Cardiac septum (tissue), 1 donor: ENCODE data around the gene IFT74. TPM values are rescaled to one million over a fixed set of nuclear protein-coding genes. Genes with fewer than 3 reads are reported as not detected.

Experiments
- DNase-seq: peaks from one replicate; pipeline ENCODE4 v3.0.0-alpha.2; 2020; ENCODE audit warnings: low spot score
- intact Hi-C: fragments of 100-400 bp; cut with DNase I; formaldehyde crosslinking; loops from one replicate; pipeline ENCODE4 v1.14.0; 2022
- total RNA-seq: library from RNA; stranded (reverse); fragmentation: NEBNext Ultra II Directional; extraction: Animal tissue kit (Norgen Biotek cat#: 25700); gene quantifications from one replicate; pipeline ENCODE4 v1.2.1, GENCODE V29; 2021
- donor health status: DM: no; HTN: no; CAD: no.

IFT74 gene
- total RNA-seq, 1 donor from 2014 or later, result 8.7 TPM

- no peak for DNase-seq
- intact Hi-C loops, result loop anchor here (1.0 kb wide), 1 partner anchor 10 kb away; the partner anchor contains the start of gene PLAA
These were observed 635 bp downstream of the IFT74 start for GRCh38 chr9:26956860-26957233.

- DNase-seq, result no peak
- intact Hi-C loops, result no loop called here
These were observed 15.5 kb downstream of the IFT74 start for GRCh38 chr9:26971721-26972120.

- intact Hi-C loops, result loop anchor here (2.0 kb wide), 1 partner anchor 229 kb away; no protein-coding TSS in a partner anchor
- DNase-seq, result no peak
These were observed 17.8 kb downstream of the IFT74 start for GRCh38 chr9:26973989-26974388.

GRCh38 chr9:26974927-26975326 is 18.7 kb downstream of the IFT74 start:
- intact Hi-C loops, result loop anchor here (2.0 kb wide), 1 partner anchor 230 kb away; no protein-coding TSS in a partner anchor
- DNase-seq, result no peak

- intact Hi-C loops, result loop anchor here (2.0 kb wide), 1 partner anchor 231 kb away; no protein-coding TSS in a partner anchor
- no peak for DNase-seq
These were observed 19.8 kb downstream of the IFT74 start for GRCh38 chr9:26975728-26976707.

- no peak for DNase-seq
- intact Hi-C loops, result no loop called here
These were observed 27.1 kb downstream of the IFT74 start for GRCh38 chr9:26983340-26983739.

- intact Hi-C loops, result no loop called here
- no peak for DNase-seq
These were observed 39.6 kb downstream of the IFT74 start for GRCh38 chr9:26995810-26996209.

- DNase-seq, result no peak
- intact Hi-C loops, result no loop called here
These were observed 47.3 kb downstream of the IFT74 start for GRCh38 chr9:27003426-27004077.

- intact Hi-C loops, result no loop called here
- no peak for DNase-seq
These were observed 49.3 kb downstream of the IFT74 start, which contains the start of gene LRRC19 for GRCh38 chr9:27005491-27005890. Gene LRRC19, minus strand, starts transcription at chr9:27005672. Its CDS starts 5,978 bp downstream, at chr9:26999694.

- intact Hi-C loops, result no loop called here
- DNase-seq, result no peak
These were observed 63.4 kb downstream of the IFT74 start for GRCh38 chr9:27019589-27019988.

GRCh38 chr9:27022920-27023319 is 66.7 kb downstream of the IFT74 start:
- no peak for DNase-seq
- intact Hi-C loops, result no loop called here

GRCh38 chr9:27029186-27029585 is 73.0 kb downstream of the IFT74 start:
- intact Hi-C loops, result no loop called here
- DNase-seq, result no peak

- intact Hi-C loops, result loop anchor here (2.0 to 10.0 kb wide), 3 partner anchors 71 to 243 kb away; partner anchors contain the start of gene TEK
- no peak for DNase-seq
These were observed 77.7 kb downstream of the IFT74 start for GRCh38 chr9:27033815-27034403.

- DNase-seq, result no peak
- intact Hi-C loops, result loop anchor here (10.0 kb wide), 1 partner anchor 67 kb away; the partner anchor contains the start of gene TEK
These were observed 81.3 kb downstream of the IFT74 start for GRCh38 chr9:27037499-27037898.

- DNase-seq, result no peak
- intact Hi-C loops, result no loop called here
These were observed 85.5 kb downstream of the IFT74 start for GRCh38 chr9:27041746-27042145.

GRCh38 chr9:27042476-27042875 is 86.3 kb downstream of the IFT74 start:
- DNase-seq, result no peak
- intact Hi-C loops, result no loop called here

- intact Hi-C loops, result no loop called here
- no peak for DNase-seq
These were observed 87.0 kb downstream of the IFT74 start for GRCh38 chr9:27043176-27043575.

GRCh38 chr9:27047136-27047535 is 90.9 kb downstream of the IFT74 start:
- DNase-seq, result no peak
- intact Hi-C loops, result no loop called here

GRCh38 chr9:27053369-27054022 is 97.3 kb downstream of the IFT74 start:
- DNase-seq, result no peak
- intact Hi-C loops, result no loop called here
